Caco-2 (cell line): Measurements from ENCODE around the gene ADGRL3. TPM values are rescaled to one million over a fixed set of nuclear protein-coding genes. Genes with fewer than 3 reads are reported as not detected.
"Not testable (repeated sequence)": the region's sequence is repeated elsewhere in the genome, so short reads cannot be mapped to it uniquely, and the experiment has no call there.

Experiments used
- BruUV-seq: library from RNA; stranded (reverse); fragments of 400-500 nt; replicated peaks from 2 replicates; lab custom pipeline; 2021; lab: Mats Ljungman, UMichigan
- CTCF ChIA-PET: fragments of 300-600 bp; sonication (Branson Sonifier 250); formaldehyde crosslinking; loops from one replicate; lab custom pipeline; 2022; ENCODE audit warnings: antibody characterized with exemption; lab: Charles Lee
- POLR2A ChIA-PET: fragments of 300-600 bp; sonication (Branson Sonifier 250); formaldehyde crosslinking; loops from one replicate; lab custom pipeline; 2022; ENCODE audit warnings: antibody characterized with exemption; lab: Charles Lee
- DNase-seq, 2 experiments: peaks; one replicate each; pipeline versions ENCODE4 v3.0.0 to v3.0.0-alpha.2; 2020 to 2022
- H3K27me3 ChIP-seq: replicated peaks from 2 replicates; pipeline ENCODE4 v1.6.0; 2011; ENCODE audit warnings: low read length; ENCODE audit not compliant: control insufficient read depth, insufficient read depth
- H3K36me3 ChIP-seq: 2 replicates; pipeline ENCODE4 v1.5.1; 2011; ENCODE audit warnings: low read length; ENCODE audit not compliant: control insufficient read depth, insufficient read depth
- H3K4me1 ChIP-seq: fragments of 250-450 bp; sonication (Bioruptor Pico); 2 replicates; pipeline ENCODE4 v1.5.1; 2020; ENCODE audit warnings: mild to moderate bottlenecking
- H3K4me3 ChIP-seq: 2 replicates; pipeline ENCODE4 v1.5.1; 2011; ENCODE audit warnings: low read depth, mild to moderate bottlenecking, control low read depth, low read length
- H3K9me3 ChIP-seq: fragments of 250-450 bp; sonication (Bioruptor Pico); 2 replicates; pipeline ENCODE4 v1.5.1; 2020; ENCODE audit warnings: mild to moderate bottlenecking, moderate library complexity
- H3K27ac Mint-ChIP-seq: one replicate; pipeline ENCODE4 v1.8.0; 2022; ENCODE audit warnings: mixed read lengths; ENCODE audit not compliant: unreplicated experiment
- H3K27me3 Mint-ChIP-seq: one replicate; pipeline ENCODE4 v1.8.0; 2022; ENCODE audit warnings: mixed read lengths; ENCODE audit not compliant: insufficient read depth, unreplicated experiment
- H3K36me3 Mint-ChIP-seq: one replicate; pipeline ENCODE4 v1.8.0; 2022; ENCODE audit warnings: mild to moderate bottlenecking, mixed read lengths; ENCODE audit not compliant: insufficient read depth, unreplicated experiment
- H3K4me1 Mint-ChIP-seq: one replicate; pipeline ENCODE4 v1.8.0; 2022; ENCODE audit warnings: low read depth, mixed read lengths; ENCODE audit not compliant: unreplicated experiment
- H3K4me3 Mint-ChIP-seq: one replicate; pipeline ENCODE4 v1.8.0; 2022; ENCODE audit warnings: mild to moderate bottlenecking, moderate library complexity, mixed read lengths; ENCODE audit not compliant: unreplicated experiment
- H3K9me3 Mint-ChIP-seq: one replicate; pipeline ENCODE4 v1.8.0; 2022; ENCODE audit warnings: mixed read lengths; ENCODE audit not compliant: unreplicated experiment
- intact Hi-C: fragments of 100-400 bp; cut with micrococcal nuclease; formaldehyde crosslinking; loops from one replicate; pipeline ENCODE4 v1.10.0; 2022; ENCODE audit not compliant: unreplicated experiment
- total RNA-seq: library from RNA; stranded (reverse); gene quantifications from 2 replicates; pipeline ENCODE4 v1.2.3, GENCODE V29; 2022
- TF ChIP-seq, protein P1 (sequence below), 2 experiments: fragments of 200-600 bp in 1 of 2; IDR thresholded peaks; 1 replicate in 1 of 2; 2 replicates in 1 of 2; pipeline versions ENCODE4 v1.5.1 to v1.8.0; 2011 to 2022; ENCODE audit warnings: antibody characterized with exemption in 1 of 2, control low read depth in 1 of 2, inconsistent platforms in 1 of 2, low read depth in 1 of 2, low read length in 1 of 2, mild to moderate bottlenecking in 1 of 2, moderate library complexity in 1 of 2; ENCODE audit not compliant: insufficient read depth in 1 of 2, severe bottlenecking in 1 of 2, unreplicated experiment in 1 of 2

ADGRL3 gene
- total RNA-seq, 1 experiment from 2014 or later = 1.5 TPM

DNA sequence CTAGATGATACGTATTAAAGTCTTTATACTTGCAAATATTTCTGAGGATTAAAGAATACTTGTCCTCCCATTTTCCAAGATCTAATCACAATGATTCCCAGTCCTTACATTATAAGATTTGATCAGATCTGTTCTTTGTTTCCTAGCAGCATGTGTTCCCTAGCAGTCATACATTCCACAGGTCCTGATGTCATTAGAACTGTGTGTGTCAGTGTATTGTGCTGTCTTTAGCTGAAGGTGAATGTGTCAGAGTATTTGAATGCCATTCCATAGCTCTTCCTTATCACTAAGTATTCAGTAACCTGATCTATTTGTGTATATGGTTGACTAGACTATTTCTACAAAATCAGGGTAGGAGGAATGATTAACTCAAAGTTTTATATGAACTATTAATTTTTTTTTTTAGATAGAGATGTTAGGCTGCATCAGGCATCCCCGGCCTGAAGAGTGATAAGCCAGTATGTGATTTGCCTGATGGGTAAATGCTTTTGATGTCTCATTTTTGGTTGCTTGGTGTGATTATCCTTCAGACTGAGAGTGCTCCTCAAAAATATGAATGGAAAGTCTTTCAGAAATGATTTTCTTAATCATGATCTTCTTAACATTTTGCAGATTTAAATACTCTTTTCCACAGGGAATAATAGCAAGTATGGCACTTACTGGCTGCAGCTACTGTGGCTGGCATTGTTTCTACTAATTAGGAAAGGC, 4.4 kb downstream of the ADGRL3 start:
- no TSS peak for BruUV-seq
- ChIA-PET POLR2A (interaction anchor here (0.6 kb wide), 1 partner anchor 351 kb away, joined by 3 read pairs; no protein-coding TSS in a partner anchor), CTCF (no interaction called here)
- peak overlapping the region; percentile 58 for H3K4me3 Mint-ChIP-seq
- intact Hi-C loops = loop anchor here (10.0 kb wide), 2 partner anchors 350 to 360 kb away; no protein-coding TSS in a partner anchor
- Histone ChIP-seq H3K4me3 (no peak overlapping the region), H3K36me3 (no peaks in the 10 kb centered on the region), H3K9me3 (no peaks in the 10 kb centered on the region), H3K27me3 (no peaks in the 10 kb centered on the region), H3K4me1 (peaks cover 27% of the 10 kb centered on the region)
- H3K9me3 Mint-ChIP-seq = peaks cover 3% of the 10 kb centered on the region
- DNase-seq = peak in 1 of 2 experiments; percentile 45
- TF ChIP-seq, protein P1, sequence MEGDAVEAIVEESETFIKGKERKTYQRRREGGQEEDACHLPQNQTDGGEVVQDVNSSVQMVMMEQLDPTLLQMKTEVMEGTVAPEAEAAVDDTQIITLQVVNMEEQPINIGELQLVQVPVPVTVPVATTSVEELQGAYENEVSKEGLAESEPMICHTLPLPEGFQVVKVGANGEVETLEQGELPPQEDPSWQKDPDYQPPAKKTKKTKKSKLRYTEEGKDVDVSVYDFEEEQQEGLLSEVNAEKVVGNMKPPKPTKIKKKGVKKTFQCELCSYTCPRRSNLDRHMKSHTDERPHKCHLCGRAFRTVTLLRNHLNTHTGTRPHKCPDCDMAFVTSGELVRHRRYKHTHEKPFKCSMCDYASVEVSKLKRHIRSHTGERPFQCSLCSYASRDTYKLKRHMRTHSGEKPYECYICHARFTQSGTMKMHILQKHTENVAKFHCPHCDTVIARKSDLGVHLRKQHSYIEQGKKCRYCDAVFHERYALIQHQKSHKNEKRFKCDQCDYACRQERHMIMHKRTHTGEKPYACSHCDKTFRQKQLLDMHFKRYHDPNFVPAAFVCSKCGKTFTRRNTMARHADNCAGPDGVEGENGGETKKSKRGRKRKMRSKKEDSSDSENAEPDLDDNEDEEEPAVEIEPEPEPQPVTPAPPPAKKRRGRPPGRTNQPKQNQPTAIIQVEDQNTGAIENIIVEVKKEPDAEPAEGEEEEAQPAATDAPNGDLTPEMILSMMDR (IDR thresholded peaks at IDR 0.05; ENCODE audit: insufficient read depth in 1 of 2, low read depth in 1 of 2, low read length in 1 of 2, severe bottlenecking in 1 of 2, unreplicated experiment in 1 of 2) = no peak
- H3K4me1 Mint-ChIP-seq = peaks cover 8% of the 10 kb centered on the region
- peak overlapping the region; percentile 97 for H3K27ac Mint-ChIP-seq
- H3K36me3 Mint-ChIP-seq = peaks cover 3% of the 10 kb centered on the region
- no peaks in the 10 kb centered on the region for H3K27me3 Mint-ChIP-seq

DNA sequence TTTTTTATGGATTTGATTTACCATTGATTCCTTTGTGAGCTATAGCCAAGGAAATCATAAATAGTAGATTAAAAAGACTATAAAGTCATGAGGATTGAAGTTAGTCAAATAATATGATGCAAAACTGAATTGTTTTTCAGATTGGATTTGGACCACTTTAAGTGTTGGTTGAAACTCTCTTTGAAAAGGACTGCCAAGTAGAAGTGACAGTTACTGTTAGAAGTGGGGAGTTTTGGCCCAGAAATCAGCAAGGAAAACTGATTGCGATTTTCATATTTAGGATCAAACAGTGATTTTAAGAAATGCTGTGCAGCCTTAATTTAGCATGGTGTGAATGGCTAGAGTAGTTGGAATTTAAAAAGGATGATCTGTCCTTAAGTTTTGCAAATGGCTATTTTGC, 4.9 kb downstream of the ADGRL3 start:
- intact Hi-C loops = loop anchor here (10.0 kb wide), 2 partner anchors 350 to 360 kb away; no protein-coding TSS in a partner anchor
- Mint-ChIP-seq H3K4me3 (no peak overlapping the region), H3K9me3 (no peaks in the 10 kb centered on the region), H3K27me3 (no peaks in the 10 kb centered on the region), H3K4me1 (peaks cover 8% of the 10 kb centered on the region), H3K36me3 (no peaks in the 10 kb centered on the region), H3K27ac (no peak overlapping the region)
- POLR2A ChIA-PET = no interaction called here
- DNase-seq = no peak
- Histone ChIP-seq H3K27me3 (no peaks in the 10 kb centered on the region), H3K36me3 (no peaks in the 10 kb centered on the region), H3K9me3 (no peaks in the 10 kb centered on the region), H3K4me1 (peaks cover 32% of the 10 kb centered on the region), H3K4me3 (no peak overlapping the region)
- no TSS peak for BruUV-seq
- CTCF ChIA-PET = no interaction called here
- TF ChIP-seq, protein P1 (IDR thresholded peaks at IDR 0.05; ENCODE audit: insufficient read depth in 1 of 2, low read depth in 1 of 2, low read length in 1 of 2, severe bottlenecking in 1 of 2, unreplicated experiment in 1 of 2) = no peak

DNA sequence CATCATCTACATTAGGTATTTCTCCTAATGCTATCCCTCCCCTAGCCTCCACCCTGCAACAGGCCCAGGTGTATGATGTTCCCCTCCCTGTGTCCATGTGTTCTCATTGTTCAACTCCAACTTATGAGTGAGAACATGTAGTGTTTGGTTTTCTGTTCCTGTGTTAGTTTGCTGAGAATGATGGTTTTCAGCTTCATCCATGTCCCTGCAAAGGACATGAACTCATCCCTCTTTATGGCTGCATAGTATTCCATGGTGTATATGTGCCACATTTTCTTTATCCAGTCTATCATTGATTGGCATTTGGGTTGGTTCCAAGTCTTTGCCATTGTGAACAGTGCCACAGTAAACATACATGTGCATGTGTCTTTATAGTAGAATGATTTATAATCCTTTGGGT, 7.0 kb downstream of the ADGRL3 start:
- H3K4me3 ChIP-seq, H3K36me3 Mint-ChIP-seq, H3K36me3 ChIP-seq, BruUV-seq, CTCF ChIA-PET, H3K27me3 ChIP-seq, H3K9me3 ChIP-seq, H3K9me3 Mint-ChIP-seq, POLR2A ChIA-PET, H3K4me1 Mint-ChIP-seq, H3K27me3 Mint-ChIP-seq, H3K4me3 Mint-ChIP-seq, H3K27ac Mint-ChIP-seq, DNase-seq: not testable (repeated sequence)
- intact Hi-C loops = loop anchor here (10.0 kb wide), 2 partner anchors 348 to 362 kb away; no protein-coding TSS in a partner anchor
- H3K4me1 ChIP-seq = peaks cover 33% of the 10 kb centered on the region
